Measurements from ENCODE around the gene COL13A1.

COL13A1 gene

GRCh38 chr10:69772933-69773704 is 28.6 kb upstream of the COL13A1 start:
- Mint-ChIP-seq H3K9me3 (peaks cover 0 to 8% of the 10 kb centered on the region in 2 donors), H3K27me3 (peaks cover 12 to 16% of the 10 kb centered on the region in 2 donors), H3K4me1 (peaks cover 0 to 4% of the 10 kb centered on the region in 2 donors), H3K36me3 (no peaks in the 10 kb centered on the region), H3K4me3 (no peak overlapping the region), H3K27ac (no peak overlapping the region)
- ATAC-seq (replicated peaks) (peak; percentile 34 to 82), DNase-seq (no peak)

- Mint-ChIP-seq H3K27ac (no peak overlapping the region), H3K4me3 (no peak overlapping the region), H3K9me3 (peaks cover 0 to 8% of the 10 kb centered on the region in 2 donors), H3K4me1 (peaks cover 0 to 4% of the 10 kb centered on the region in 2 donors), H3K27me3 (peaks cover 6 to 10% of the 10 kb centered on the region in 2 donors), H3K36me3 (no peaks in the 10 kb centered on the region)
- DNase-seq (no peak), ATAC-seq (replicated peaks) (no peak)
These were observed 27.1 kb upstream of the COL13A1 start for GRCh38 chr10:69774596-69774995.

- Mint-ChIP-seq H3K27me3 (peaks cover 5 to 9% of the 10 kb centered on the region in 2 donors), H3K4me1 (no peaks in the 10 kb centered on the region), H3K9me3 (no peaks in the 10 kb centered on the region), H3K27ac (no peak overlapping the region), H3K4me3 (no peak overlapping the region), H3K36me3 (no peaks in the 10 kb centered on the region)
- no peak for ATAC-seq (replicated peaks)
- DNase-seq: no peak
These were observed 21.6 kb upstream of the COL13A1 start for GRCh38 chr10:69780077-69780476.

- no peak for ATAC-seq (replicated peaks)
- no peak overlapping the region for H3K4me3 Mint-ChIP-seq
These were observed 20.1 kb upstream of the COL13A1 start for GRCh38 chr10:69781576-69781975.

GRCh38 chr10:69783515-69783914 is 18.2 kb upstream of the COL13A1 start:
- Mint-ChIP-seq H3K9me3 (no peaks in the 10 kb centered on the region), H3K4me1 (no peaks in the 10 kb centered on the region), H3K27me3 (peaks cover 6 to 9% of the 10 kb centered on the region in 2 donors), H3K36me3 (no peaks in the 10 kb centered on the region), H3K4me3 (no peak overlapping the region), H3K27ac (no peak overlapping the region)
- ATAC-seq (replicated peaks) (no peak), DNase-seq (no peak)

More at GRCh38 chr10:69781576-69781975, 20.1 kb upstream of the COL13A1 start:
- Mint-ChIP-seq H3K27me3 (peaks cover 0 to 5% of the 10 kb centered on the region in 2 donors), H3K36me3 (no peaks in the 10 kb centered on the region), H3K4me1 (no peaks in the 10 kb centered on the region), H3K9me3 (no peaks in the 10 kb centered on the region), H3K27ac (no peak overlapping the region)
- DNase-seq: no peak

GRCh38 chr10:69786791-69787190 is 14.9 kb upstream of the COL13A1 start:
- H3K4me1 Mint-ChIP-seq: no peaks in the 10 kb centered on the region
- DNase-seq: no peak
- H3K27ac Mint-ChIP-seq: no peak overlapping the region
- peaks cover 2% of the 10 kb centered on the region in 2 donors for H3K9me3 Mint-ChIP-seq
- no peaks in the 10 kb centered on the region for H3K36me3 Mint-ChIP-seq
- peak; percentile 41 to 45 for ATAC-seq (replicated peaks)
- no peak overlapping the region for H3K4me3 Mint-ChIP-seq
- H3K27me3 Mint-ChIP-seq: peaks cover 11 to 14% of the 10 kb centered on the region in 2 donors

- H3K4me3 Mint-ChIP-seq: no peak overlapping the region
- H3K27ac Mint-ChIP-seq: no peak overlapping the region
- no peak for ATAC-seq (replicated peaks)
- peaks cover 16 to 23% of the 10 kb centered on the region in 2 donors for H3K27me3 Mint-ChIP-seq
- no peaks in the 10 kb centered on the region for H3K4me1 Mint-ChIP-seq
- peaks cover 2 to 5% of the 10 kb centered on the region in 2 donors for H3K9me3 Mint-ChIP-seq
- H3K36me3 Mint-ChIP-seq: no peaks in the 10 kb centered on the region
- DNase-seq: no peak
These were observed 14.0 kb upstream of the COL13A1 start for GRCh38 chr10:69787681-69788080.

- Mint-ChIP-seq H3K36me3 (no peaks in the 10 kb centered on the region), H3K27ac (no peak overlapping the region), H3K4me3 (no peak overlapping the region), H3K27me3 (peaks cover 18 to 28% of the 10 kb centered on the region in 2 donors), H3K9me3 (peaks cover 2 to 5% of the 10 kb centered on the region in 2 donors), H3K4me1 (no peaks in the 10 kb centered on the region)
- DNase-seq (no peak), ATAC-seq (replicated peaks) (no peak)
These were observed 12.5 kb upstream of the COL13A1 start for GRCh38 chr10:69789164-69789576.

- no peak overlapping the region for H3K4me3 Mint-ChIP-seq
- H3K36me3 Mint-ChIP-seq: no peaks in the 10 kb centered on the region
- ATAC-seq (replicated peaks) (no peak), DNase-seq (no peak)
- peaks cover 23 to 40% of the 10 kb centered on the region in 2 donors for H3K27me3 Mint-ChIP-seq
- H3K9me3 Mint-ChIP-seq: peaks cover 10 to 16% of the 10 kb centered on the region in 2 donors
- no peak overlapping the region for H3K27ac Mint-ChIP-seq
- H3K4me1 Mint-ChIP-seq: no peaks in the 10 kb centered on the region
These were observed 9.9 kb upstream of the COL13A1 start for GRCh38 chr10:69791812-69792211.

GRCh38 chr10:69792341-69792740 is 9.4 kb upstream of the COL13A1 start:
- H3K27ac Mint-ChIP-seq: no peak overlapping the region
- peaks cover 10 to 16% of the 10 kb centered on the region in 2 donors for H3K9me3 Mint-ChIP-seq
- H3K36me3 Mint-ChIP-seq: no peaks in the 10 kb centered on the region

GRCh38 chr10:69794673-69795072 is 7.0 kb upstream of the COL13A1 start:
- H3K4me3 Mint-ChIP-seq: no peak overlapping the region
- H3K9me3 Mint-ChIP-seq: peaks cover 10 to 16% of the 10 kb centered on the region in 2 donors
- no peak for DNase-seq
- no peaks in the 10 kb centered on the region for H3K4me1 Mint-ChIP-seq
- ATAC-seq (replicated peaks): no peak
- peaks cover 35 to 51% of the 10 kb centered on the region in 2 donors for H3K27me3 Mint-ChIP-seq
- H3K36me3 Mint-ChIP-seq: no peaks in the 10 kb centered on the region
- H3K27ac Mint-ChIP-seq: no peak overlapping the region

More at GRCh38 chr10:69792341-69792740, 9.4 kb upstream of the COL13A1 start:
- no peak for ATAC-seq (replicated peaks)
- Mint-ChIP-seq H3K27me3 (peaks cover 25 to 42% of the 10 kb centered on the region in 2 donors), H3K4me1 (no peaks in the 10 kb centered on the region), H3K4me3 (no peak overlapping the region)
- no peak for DNase-seq

- Mint-ChIP-seq H3K27ac (no peak overlapping the region), H3K4me3 (no peak overlapping the region), H3K9me3 (peaks cover 10 to 16% of the 10 kb centered on the region in 2 donors), H3K27me3 (peaks cover 38 to 58% of the 10 kb centered on the region in 2 donors), H3K4me1 (no peaks in the 10 kb centered on the region), H3K36me3 (no peaks in the 10 kb centered on the region)
- DNase-seq (no peak), ATAC-seq (replicated peaks) (no peak)
These were observed 6.3 kb upstream of the COL13A1 start for GRCh38 chr10:69795242-69795934.

GRCh38 chr10:69797959-69798358 is 3.7 kb upstream of the COL13A1 start:
- ATAC-seq (replicated peaks) (no peak), DNase-seq (no peak)
- peaks cover 4 to 6% of the 10 kb centered on the region in 2 donors for H3K4me1 Mint-ChIP-seq
- no peak overlapping the region for H3K27ac Mint-ChIP-seq
- H3K36me3 Mint-ChIP-seq: peaks cover 0 to 2% of the 10 kb centered on the region in 2 donors
- peaks cover 40 to 55% of the 10 kb centered on the region in 2 donors for H3K27me3 Mint-ChIP-seq
- H3K4me3 Mint-ChIP-seq: no peak overlapping the region
- H3K9me3 Mint-ChIP-seq: peaks cover 8 to 11% of the 10 kb centered on the region in 2 donors

- Mint-ChIP-seq H3K27ac (no peak overlapping the region), H3K27me3 (peaks cover 57 to 70% of the 10 kb centered on the region in 2 donors)
These were observed 1.6 kb upstream of the COL13A1 start for GRCh38 chr10:69800109-69800508.

More at GRCh38 chr10:69800109-69800508, 1.6 kb upstream of the COL13A1 start:
- ATAC-seq (replicated peaks) (no peak), DNase-seq (no peak)
- Mint-ChIP-seq H3K4me1 (peaks cover 4 to 6% of the 10 kb centered on the region in 2 donors), H3K4me3 (no peak overlapping the region), H3K9me3 (peaks cover 6 to 7% of the 10 kb centered on the region in 2 donors), H3K36me3 (peaks cover 0 to 2% of the 10 kb centered on the region in 2 donors)

Data from stimulated activated naive B cell treated with anti-CD40 and anti-IgM and Interleukin-4, amounts not matched to agents 10 μg/mL and 1 μg/mL and 100 μg/mL, for 72 hours (primary cell).